ENCODE data around the gene EXOC3L1.

- TF ChIP-seq CTCF (conservative IDR thresholded peaks at IDR 0.05; ENCODE audit: low read depth, low read length) (no peak), POLR2A (IDR thresholded peaks at IDR 0.05; ENCODE audit: low read depth, low read length) (no peak), FOS (IDR thresholded peaks at IDR 0.05; ENCODE audit: low read depth, low read length) (no peak), CHD1 (IDR thresholded peaks at IDR 0.05; ENCODE audit: low read depth, low read length) (no peak), BHLHE40 (IDR thresholded peaks at IDR 0.05; ENCODE audit: low read depth, low read length) (no peak), RAD21 (IDR thresholded peaks at IDR 0.05; ENCODE audit: low read length) (no peak), NFE2L2 (IDR thresholded peaks at IDR 0.05; ENCODE audit: low read depth, low read length) (no peak), ELK1 (IDR thresholded peaks at IDR 0.05; ENCODE audit: borderline replicate concordance, low read depth, low read length) (no peak), MAFK (IDR thresholded peaks at IDR 0.05; ENCODE audit: low read depth, low read length) (no peak), SMC3 (IDR thresholded peaks at IDR 0.05; ENCODE audit: low read depth, low read length) (no peak), USF2 (IDR thresholded peaks at IDR 0.05; ENCODE audit: low read depth, low read length) (no peak), RCOR1 (IDR thresholded peaks at IDR 0.05; ENCODE audit: insufficient replicate concordance, low read length) (no peak), CEBPB (IDR thresholded peaks at IDR 0.05; ENCODE audit: low read depth, low read length) (no peak), RFX5 (IDR thresholded peaks at IDR 0.05; ENCODE audit: low read depth, low read length) (no peak)
Observed at GRCh38 chr16:67190041-67190440, at the start of gene EXOC3L1.
